ENCODE results near the gene CTNNA1. TPM values are rescaled to one million over a fixed set of nuclear protein-coding genes. Genes with fewer than 3 reads are reported as not detected.
A peak's percentile ranks its signal among the peaks of the same experiment; 100 is the strongest.

Gene CTNNA1
- total RNA-seq, 1 experiment from 2014 or later: 392 TPM

DNA sequence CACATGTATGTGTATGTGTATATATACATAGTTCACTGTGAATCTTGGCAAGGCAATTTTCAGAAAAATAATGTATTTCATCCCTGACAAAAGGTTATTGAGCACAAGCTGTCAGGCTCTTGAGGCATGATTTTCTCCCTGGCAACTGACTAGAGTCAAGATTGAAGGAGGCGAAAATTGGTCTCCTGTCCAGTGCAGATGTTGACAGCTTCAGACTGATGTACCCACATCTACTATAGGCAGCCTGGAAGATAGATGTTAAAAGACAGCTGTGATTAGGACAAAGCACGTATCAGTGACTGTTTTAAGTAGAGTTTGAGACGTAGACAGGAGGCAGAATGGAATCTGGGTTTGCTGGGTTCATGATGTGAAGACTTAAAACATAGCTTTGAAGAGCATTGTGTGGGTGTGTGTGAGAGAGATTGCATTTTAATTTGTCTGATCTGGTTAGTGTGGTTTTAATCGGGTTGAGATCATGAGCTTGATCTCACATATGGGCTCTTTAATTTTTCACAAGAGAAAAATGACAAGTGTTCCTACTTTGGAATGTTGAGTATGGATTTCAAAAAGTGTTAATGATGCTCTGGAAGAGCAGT, 39.1 kb downstream of the CTNNA1 start:
- TF ChIP-seq, protein P1, sequence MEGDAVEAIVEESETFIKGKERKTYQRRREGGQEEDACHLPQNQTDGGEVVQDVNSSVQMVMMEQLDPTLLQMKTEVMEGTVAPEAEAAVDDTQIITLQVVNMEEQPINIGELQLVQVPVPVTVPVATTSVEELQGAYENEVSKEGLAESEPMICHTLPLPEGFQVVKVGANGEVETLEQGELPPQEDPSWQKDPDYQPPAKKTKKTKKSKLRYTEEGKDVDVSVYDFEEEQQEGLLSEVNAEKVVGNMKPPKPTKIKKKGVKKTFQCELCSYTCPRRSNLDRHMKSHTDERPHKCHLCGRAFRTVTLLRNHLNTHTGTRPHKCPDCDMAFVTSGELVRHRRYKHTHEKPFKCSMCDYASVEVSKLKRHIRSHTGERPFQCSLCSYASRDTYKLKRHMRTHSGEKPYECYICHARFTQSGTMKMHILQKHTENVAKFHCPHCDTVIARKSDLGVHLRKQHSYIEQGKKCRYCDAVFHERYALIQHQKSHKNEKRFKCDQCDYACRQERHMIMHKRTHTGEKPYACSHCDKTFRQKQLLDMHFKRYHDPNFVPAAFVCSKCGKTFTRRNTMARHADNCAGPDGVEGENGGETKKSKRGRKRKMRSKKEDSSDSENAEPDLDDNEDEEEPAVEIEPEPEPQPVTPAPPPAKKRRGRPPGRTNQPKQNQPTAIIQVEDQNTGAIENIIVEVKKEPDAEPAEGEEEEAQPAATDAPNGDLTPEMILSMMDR (IDR thresholded peaks at IDR 0.05; ENCODE audit: insufficient read depth in 1 of 2, low read depth in 1 of 2, low read length in 1 of 2, severe bottlenecking in 1 of 2, unreplicated experiment in 1 of 2): no peak
- Mint-ChIP-seq H3K27me3 (ENCODE audit: insufficient read depth, unreplicated experiment) (no peaks in the 10 kb centered on the region), H3K36me3 (ENCODE audit: insufficient read depth, unreplicated experiment) (peaks cover 44% of the 10 kb centered on the region), H3K27ac (ENCODE audit: unreplicated experiment) (peak overlapping the region; percentile 11), H3K4me1 (ENCODE audit: low read depth, unreplicated experiment) (peaks cover 34% of the 10 kb centered on the region), H3K9me3 (ENCODE audit: unreplicated experiment) (no peaks in the 10 kb centered on the region), H3K4me3 (ENCODE audit: unreplicated experiment) (no peak overlapping the region)
- BruUV-seq (replicated peaks): no TSS peak
- H3K27me3 ChIP-seq (replicated peaks; ENCODE audit: control insufficient read depth, insufficient read depth, low read length): no peaks in the 10 kb centered on the region
- no peaks in the 10 kb centered on the region for H3K36me3 ChIP-seq (ENCODE audit: control insufficient read depth, insufficient read depth, low read length)
- CTCF ChIA-PET: interaction anchor here (0.6 kb wide), 1 partner anchor 77 kb away, joined by 4 read pairs; no protein-coding TSS in a partner anchor
- intact Hi-C loops (cut with micrococcal nuclease; ENCODE audit: unreplicated experiment): no loop called here
- no peak for DNase-seq
- peaks cover 6% of the 10 kb centered on the region for H3K9me3 ChIP-seq
- POLR2A ChIA-PET: no interaction called here
- no peak overlapping the region for H3K4me3 ChIP-seq (ENCODE audit: low read depth, low read length)
- H3K4me1 ChIP-seq: peaks cover 25% of the 10 kb centered on the region

DNA sequence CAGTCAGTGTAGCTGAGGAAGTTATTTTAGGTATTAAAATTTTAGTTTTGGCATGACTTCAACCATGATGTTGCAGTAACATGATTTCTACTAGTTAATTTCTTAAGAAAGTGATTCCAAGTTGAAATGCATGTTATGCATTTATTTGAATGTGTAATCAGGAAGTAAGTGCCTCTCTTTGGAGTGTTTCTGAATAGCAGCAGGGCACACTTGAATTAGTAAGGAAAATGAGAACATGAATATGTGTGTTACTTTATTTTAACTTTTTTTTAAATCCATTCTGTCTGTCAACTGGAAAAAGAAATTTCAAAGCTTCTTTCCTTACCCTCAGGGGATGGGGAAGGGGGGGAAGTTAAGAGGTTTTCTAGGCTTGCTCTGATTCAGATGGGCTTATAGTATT, 40.4 kb downstream of the CTNNA1 start:
- Histone ChIP-seq H3K4me3 (ENCODE audit: low read depth, low read length) (no peak overlapping the region), H3K4me1 (peaks cover 31% of the 10 kb centered on the region), H3K9me3 (peaks cover 6% of the 10 kb centered on the region), H3K27me3 (replicated peaks; ENCODE audit: control insufficient read depth, insufficient read depth, low read length) (no peaks in the 10 kb centered on the region), H3K36me3 (ENCODE audit: control insufficient read depth, insufficient read depth, low read length) (no peaks in the 10 kb centered on the region)
- CTCF ChIA-PET: no interaction called here
- Mint-ChIP-seq H3K4me3 (ENCODE audit: unreplicated experiment) (no peak overlapping the region), H3K27me3 (ENCODE audit: insufficient read depth, unreplicated experiment) (no peaks in the 10 kb centered on the region), H3K27ac (ENCODE audit: unreplicated experiment) (no peak overlapping the region), H3K36me3 (ENCODE audit: insufficient read depth, unreplicated experiment) (peaks cover 55% of the 10 kb centered on the region), H3K4me1 (ENCODE audit: low read depth, unreplicated experiment) (peaks cover 37% of the 10 kb centered on the region), H3K9me3 (ENCODE audit: unreplicated experiment) (no peaks in the 10 kb centered on the region)
- intact Hi-C loops (cut with micrococcal nuclease; ENCODE audit: unreplicated experiment): no loop called here
- TF ChIP-seq, protein P1 (IDR thresholded peaks at IDR 0.05; ENCODE audit: insufficient read depth in 1 of 2, low read depth in 1 of 2, low read length in 1 of 2, severe bottlenecking in 1 of 2, unreplicated experiment in 1 of 2): no peak
- no TSS peak for BruUV-seq (replicated peaks)
- DNase-seq: no peak
- POLR2A ChIA-PET: no interaction called here

DNA sequence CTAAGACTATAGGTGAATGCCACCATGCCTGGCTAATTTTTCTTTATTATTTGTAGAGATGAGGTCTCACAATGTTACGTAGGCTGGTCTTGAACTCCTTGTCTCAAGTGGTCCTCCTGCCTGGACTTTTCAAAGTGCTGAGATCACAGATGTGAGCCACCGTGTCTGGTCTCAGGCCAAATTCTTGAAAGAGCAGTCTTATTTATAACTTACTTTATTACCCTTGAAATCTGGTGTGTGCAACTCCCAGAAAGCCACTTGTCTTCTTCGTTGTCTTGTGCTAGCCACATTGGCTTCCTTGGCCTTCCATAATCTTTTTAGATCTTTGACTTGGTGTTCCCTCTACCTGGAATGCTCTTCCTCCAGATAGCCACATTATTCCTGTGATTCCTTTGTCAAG, 50.1 kb downstream of the CTNNA1 start:
- intact Hi-C loops (cut with micrococcal nuclease; ENCODE audit: unreplicated experiment): no loop called here
- no peak overlapping the region for H3K4me3 ChIP-seq (ENCODE audit: low read depth, low read length)
- H3K4me1 ChIP-seq: peaks cover 29% of the 10 kb centered on the region
- Mint-ChIP-seq H3K9me3 (ENCODE audit: unreplicated experiment) (no peaks in the 10 kb centered on the region), H3K4me1 (ENCODE audit: low read depth, unreplicated experiment) (peaks cover 27% of the 10 kb centered on the region), H3K36me3 (ENCODE audit: insufficient read depth, unreplicated experiment) (peaks cover 61% of the 10 kb centered on the region), H3K4me3 (ENCODE audit: unreplicated experiment) (no peak overlapping the region), H3K27ac (ENCODE audit: unreplicated experiment) (peak overlapping the region; percentile 32), H3K27me3 (ENCODE audit: insufficient read depth, unreplicated experiment) (no peaks in the 10 kb centered on the region)
- CTCF ChIA-PET: no interaction called here
- H3K9me3 ChIP-seq: no peaks in the 10 kb centered on the region
- DNase-seq: no peak
- TF ChIP-seq, protein P1 (IDR thresholded peaks at IDR 0.05; ENCODE audit: insufficient read depth in 1 of 2, low read depth in 1 of 2, low read length in 1 of 2, severe bottlenecking in 1 of 2, unreplicated experiment in 1 of 2): no peak
- no peaks in the 10 kb centered on the region for H3K27me3 ChIP-seq (replicated peaks; ENCODE audit: control insufficient read depth, insufficient read depth, low read length)
- no peaks in the 10 kb centered on the region for H3K36me3 ChIP-seq (ENCODE audit: control insufficient read depth, insufficient read depth, low read length)
- POLR2A ChIA-PET: no interaction called here
- no TSS peak for BruUV-seq (replicated peaks)
